Lung microvascular endothelial cell (primary cell): ENCODE measurements around the gene PODN. TPM values are rescaled to one million over a fixed set of nuclear protein-coding genes. Genes with fewer than 3 reads are reported as not detected.

ENCODE experiments used
- DNase-seq, 2 donors: peaks; one replicate each; pipeline versions ENCODE4 v3.0.0 to v3.0.0-alpha.2; 2010; ENCODE audit warnings: low read depth in 2 of 2
- total RNA-seq: library from RNA; depleted of rRNA; stranded (reverse); fragments of >200 nt; gene quantifications from 2 replicates; pipeline ENCODE4 v1.2.1, GENCODE V29; 2014

The PODN gene
- total RNA-seq, 1 donor from 2014 or later, result under 0.01 TPM

DNA sequence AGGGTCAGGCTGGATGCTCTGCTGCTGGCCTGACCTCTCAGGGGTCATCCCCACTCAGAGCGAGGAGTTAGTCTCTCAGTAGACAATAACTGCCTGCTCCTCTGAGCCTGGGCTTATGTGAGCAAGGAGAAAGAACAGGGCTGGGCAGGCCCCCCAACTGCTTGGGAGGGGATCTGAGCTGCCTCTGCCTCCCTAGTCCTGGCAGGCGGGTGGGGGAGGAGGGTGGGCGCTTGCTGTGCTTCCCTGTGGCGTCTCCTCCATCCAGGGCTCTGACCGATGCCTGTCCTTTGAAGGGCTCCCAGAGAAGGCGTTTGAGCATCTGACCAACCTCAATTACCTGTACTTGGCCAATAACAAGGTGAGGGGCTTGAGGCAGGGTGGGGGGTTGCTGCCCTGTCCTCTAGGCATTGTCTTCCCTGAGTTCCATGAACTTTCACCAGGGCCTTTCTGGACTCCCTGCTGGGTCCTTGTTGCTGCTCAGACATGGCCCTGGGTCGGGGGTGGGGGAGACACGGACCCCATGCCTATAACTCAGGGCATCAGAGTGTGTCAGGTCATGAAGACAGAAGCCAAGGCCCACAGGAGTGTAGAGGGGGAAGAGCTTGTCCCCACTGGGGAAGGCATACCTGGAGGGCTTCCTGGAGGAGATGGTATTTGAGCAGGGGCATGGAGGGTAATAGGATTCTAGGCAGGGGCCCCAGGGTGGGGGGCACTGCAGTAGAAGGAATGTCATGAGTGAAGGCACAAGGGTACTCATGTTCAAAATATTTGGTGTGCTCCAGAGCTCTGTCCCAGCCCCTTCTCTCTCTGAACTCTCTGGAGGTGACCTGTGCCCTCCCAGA is 12.5 kb downstream of the PODN start:
- DNase-seq, result no peak

DNA sequence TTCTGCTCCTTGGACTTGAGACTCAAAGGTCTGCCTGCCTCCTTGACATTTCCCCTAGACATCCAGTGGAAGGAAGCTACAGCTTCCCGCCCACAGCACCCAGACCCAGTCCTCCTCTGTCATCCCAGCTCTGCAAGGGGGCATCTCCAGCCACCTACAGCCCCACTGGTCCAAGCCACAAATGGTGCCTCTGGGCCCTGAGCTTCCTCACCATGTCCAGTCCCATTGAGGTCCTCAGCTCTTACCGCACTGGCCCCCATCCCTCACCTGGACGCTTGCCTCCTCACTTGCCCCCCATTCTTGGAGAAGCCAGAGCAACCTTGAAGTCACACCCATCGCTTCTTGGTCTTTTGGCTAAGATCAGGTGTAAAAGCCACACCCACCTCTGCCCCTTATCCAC is 13.2 kb downstream of the PODN start:
- no peak for DNase-seq

DNA sequence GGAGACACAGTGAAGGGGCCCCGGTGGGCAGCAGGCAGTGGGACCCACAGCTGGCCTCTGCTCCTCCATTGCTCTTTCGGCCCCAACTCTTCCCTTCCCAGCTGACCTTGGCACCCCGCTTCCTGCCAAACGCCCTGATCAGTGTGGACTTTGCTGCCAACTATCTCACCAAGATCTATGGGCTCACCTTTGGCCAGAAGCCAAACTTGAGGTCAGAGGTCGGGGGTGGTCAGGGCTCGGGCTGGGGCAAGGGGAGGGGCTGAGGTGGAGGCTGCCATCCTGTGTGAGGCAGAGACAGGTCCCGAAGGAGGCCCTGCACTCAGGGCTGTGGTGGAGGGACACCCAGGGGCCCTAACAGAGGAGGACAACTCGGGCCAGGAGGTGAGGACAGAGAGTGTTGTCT is 13.7 kb downstream of the PODN start:
- no peak for DNase-seq

DNA sequence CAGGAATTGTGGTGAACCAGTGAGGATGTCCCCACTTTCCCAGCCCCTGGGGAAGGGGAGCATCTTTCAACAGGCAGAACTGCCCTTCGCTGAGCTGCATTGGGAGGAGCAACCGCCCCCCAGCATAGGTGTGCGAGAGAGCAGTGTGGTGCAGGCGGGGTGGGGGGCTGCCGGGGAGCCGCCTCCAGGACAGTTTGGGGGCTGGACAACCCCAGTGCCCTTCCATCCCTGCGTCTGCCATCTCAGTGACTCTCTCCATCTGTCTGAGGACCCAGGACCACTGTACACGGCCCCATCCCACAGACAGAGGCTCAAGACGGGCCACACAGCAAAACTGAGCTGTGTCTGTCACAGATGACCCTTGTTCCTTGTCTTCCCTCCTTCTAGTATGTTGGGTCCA is 14.2 kb downstream of the PODN start:
- no peak for DNase-seq

DNA sequence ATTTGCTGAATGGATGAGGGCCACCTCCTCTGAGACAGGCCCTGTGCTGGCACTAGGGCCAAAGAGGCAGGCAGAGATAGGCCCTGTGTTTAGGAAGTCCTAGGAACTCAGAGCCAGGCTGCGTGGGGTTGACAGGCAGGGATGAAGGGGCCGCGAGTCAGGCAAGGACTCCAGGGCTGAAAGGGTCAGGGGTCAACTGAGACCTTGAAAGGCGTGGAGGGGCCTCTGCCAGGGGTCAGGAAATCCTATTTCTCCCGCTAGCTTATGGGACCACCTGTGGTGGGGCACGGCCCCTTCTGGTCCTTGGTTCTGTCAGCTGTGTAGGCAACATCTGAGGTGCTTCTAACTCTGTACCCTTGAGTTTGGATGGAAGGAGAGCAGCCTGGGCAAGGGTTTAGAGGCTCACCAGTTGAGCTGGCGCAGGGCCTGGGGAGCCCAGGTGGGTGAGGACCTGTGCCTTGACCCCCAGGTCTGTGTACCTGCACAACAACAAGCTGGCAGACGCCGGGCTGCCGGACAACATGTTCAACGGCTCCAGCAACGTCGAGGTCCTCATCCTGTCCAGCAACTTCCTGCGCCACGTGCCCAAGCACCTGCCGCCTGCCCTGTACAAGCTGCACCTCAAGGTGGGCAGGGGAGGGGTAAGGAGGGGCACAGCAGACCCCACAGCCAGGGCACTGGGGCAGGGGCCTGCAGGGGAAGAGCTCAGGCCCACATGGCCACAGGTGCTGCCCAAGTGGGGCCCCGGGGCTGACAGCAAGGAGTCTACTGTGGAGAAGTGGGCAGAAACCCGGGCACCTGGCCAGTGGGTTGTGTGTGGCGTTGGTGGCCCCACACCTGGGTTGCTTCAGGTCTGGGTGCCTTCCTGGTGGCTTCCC is 14.9 kb downstream of the PODN start:
- no peak for DNase-seq

DNA sequence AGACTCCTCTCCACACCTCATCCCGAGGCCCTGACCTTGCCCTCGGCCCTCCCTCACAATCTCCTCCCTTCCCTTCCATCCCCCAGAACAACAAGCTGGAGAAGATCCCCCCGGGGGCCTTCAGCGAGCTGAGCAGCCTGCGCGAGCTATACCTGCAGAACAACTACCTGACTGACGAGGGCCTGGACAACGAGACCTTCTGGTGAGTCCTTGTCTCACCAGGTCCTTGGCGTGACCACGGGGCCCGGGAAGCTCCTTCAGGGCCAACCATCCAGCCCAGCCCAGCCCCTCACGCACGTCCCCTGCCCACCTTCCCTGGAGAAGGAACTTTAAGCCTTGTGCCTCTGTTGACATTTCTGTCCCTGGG is 15.6 kb downstream of the PODN start:
- no peak for DNase-seq

DNA sequence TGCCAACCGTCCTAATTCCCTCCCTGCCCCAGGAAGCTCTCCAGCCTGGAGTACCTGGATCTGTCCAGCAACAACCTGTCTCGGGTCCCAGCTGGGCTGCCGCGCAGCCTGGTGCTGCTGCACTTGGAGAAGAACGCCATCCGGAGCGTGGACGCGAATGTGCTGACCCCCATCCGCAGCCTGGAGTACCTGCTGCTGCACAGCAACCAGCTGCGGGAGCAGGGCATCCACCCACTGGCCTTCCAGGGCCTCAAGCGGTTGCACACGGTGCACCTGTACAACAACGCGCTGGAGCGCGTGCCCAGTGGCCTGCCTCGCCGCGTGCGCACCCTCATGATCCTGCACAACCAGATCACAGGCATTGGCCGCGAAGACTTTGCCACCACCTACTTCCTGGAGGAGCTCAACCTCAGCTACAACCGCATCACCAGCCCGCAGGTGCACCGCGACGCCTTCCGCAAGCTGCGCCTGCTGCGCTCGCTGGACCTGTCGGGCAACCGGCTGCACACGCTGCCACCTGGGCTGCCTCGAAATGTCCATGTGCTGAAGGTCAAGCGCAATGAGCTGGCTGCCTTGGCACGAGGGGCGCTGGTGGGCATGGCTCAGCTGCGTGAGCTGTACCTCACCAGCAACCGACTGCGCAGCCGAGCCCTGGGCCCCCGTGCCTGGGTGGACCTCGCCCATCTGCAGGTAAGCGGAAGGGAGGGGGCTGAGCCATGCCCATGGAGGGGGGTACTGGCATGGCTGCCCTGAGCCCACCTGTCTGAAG is 16.5 kb downstream of the PODN start:
- no peak for DNase-seq

DNA sequence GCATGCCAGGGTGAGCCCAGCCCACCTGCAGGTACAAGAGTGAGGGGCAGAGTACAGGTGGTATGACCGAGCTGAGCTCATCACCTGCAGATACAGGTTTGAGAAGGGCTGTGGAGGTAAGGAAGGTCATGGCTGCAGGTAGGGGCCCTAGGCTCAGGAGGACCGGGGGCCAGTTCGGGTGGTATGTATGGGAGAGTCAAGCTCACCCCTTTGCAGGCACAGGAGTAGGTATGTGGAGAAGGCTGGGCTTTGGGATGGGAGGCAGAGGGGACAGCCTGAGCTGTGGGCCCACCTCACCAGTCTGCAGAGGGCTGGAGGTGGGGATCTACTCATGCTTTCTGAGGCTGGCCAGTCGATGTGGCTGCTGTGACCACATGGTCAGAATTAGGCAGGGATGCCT is 17.2 kb downstream of the PODN start:
- no peak for DNase-seq

DNA sequence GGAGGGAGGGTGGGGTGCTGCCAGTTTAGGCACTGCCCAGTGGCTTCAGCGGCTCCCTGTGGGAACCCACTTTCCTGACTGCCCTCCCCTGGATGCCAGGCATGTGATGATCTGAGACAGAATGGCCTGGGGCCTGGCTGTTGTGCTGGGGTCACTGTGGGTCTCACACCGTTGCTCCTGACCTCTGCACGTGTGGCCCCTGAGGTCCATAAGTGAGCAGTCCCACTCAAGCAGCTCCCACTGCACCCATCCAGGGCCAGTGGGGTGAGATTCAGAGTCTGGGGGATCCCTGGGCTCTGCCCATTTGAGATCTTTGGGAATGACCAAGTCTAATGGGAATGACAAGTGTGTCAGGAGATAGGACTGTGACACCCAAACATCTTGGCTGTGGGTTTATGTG is 18.0 kb downstream of the PODN start:
- DNase-seq, result no peak

DNA sequence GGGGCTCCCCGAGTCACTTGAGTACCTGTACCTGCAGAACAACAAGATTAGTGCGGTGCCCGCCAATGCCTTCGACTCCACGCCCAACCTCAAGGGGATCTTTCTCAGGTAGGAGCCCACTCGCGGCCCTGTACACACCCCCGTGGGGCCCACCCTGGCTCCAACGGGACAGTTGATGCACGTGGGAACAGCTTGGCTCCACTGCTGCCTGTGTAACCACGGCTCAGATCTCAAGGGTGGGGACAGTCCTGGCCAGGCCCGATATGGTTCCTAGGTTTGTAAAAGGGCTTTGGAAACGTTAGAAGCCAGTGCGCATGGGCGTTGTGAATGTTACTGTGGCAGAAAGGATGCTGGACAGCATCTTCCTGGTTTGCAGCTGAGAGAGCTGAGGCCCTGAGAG is 18.8 kb downstream of the PODN start:
- DNase-seq, result no peak

DNA sequence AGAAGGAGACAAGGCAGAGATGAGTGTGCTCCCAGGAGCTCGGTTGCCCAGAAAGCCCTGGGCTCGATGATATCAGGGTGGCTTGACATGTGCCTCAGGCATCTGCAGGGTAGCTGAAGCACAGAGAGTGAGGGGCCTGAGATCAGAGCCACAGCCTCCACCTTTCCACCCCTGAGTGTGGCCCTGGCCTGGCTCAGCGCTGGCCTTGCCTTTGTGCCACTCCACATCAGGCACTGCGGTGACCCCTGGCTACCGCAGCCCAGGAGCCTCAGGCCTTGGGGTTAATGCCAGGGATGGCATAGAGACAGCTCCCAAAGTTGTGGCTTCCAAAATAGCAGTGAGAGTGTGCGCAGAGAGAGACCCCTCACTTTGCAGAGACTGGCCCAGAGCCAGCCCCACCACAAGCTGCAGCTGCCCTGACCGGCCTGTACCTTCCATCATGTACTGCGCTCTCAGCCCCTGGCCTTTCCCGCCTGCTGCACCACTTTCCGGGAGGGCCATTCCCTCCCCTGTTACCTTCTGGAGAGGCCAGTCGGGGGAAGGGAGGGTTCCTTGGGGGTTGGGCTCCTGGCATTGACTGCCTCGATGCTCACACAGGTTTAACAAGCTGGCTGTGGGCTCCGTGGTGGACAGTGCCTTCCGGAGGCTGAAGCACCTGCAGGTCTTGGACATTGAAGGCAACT is 19.5 kb downstream of the PODN start:
- DNase-seq, result no peak

DNA sequence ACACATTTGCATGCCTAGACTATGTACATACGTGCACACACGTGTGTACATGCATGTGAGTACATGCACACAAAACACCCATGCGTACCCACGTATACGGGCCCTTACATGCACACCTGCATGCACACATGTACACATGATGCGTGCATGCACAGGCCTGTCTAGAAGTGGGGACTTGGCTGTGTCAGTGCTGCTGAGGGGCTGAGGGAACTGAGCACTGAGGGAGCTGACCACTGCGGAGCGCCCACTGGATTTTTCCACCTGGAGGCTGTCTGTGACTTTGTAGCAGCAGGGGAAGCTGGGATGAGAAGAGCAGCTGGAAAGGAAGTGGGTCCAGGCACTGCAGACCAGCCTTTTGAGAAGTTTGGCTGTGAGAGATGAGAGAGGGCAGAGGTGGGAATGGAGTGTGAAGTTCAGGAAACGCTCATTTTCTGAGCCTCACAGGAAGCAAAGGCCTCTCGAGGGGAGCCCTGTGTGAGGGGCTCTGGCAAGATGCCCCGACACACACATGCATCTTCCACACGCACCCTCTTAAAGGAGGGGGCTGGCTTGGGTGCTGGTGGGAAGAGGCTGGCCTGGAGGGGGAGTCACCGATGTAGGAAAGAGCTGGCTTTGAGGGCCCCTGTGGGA is 20.9 kb downstream of the PODN start:
- DNase-seq, result no peak

DNA sequence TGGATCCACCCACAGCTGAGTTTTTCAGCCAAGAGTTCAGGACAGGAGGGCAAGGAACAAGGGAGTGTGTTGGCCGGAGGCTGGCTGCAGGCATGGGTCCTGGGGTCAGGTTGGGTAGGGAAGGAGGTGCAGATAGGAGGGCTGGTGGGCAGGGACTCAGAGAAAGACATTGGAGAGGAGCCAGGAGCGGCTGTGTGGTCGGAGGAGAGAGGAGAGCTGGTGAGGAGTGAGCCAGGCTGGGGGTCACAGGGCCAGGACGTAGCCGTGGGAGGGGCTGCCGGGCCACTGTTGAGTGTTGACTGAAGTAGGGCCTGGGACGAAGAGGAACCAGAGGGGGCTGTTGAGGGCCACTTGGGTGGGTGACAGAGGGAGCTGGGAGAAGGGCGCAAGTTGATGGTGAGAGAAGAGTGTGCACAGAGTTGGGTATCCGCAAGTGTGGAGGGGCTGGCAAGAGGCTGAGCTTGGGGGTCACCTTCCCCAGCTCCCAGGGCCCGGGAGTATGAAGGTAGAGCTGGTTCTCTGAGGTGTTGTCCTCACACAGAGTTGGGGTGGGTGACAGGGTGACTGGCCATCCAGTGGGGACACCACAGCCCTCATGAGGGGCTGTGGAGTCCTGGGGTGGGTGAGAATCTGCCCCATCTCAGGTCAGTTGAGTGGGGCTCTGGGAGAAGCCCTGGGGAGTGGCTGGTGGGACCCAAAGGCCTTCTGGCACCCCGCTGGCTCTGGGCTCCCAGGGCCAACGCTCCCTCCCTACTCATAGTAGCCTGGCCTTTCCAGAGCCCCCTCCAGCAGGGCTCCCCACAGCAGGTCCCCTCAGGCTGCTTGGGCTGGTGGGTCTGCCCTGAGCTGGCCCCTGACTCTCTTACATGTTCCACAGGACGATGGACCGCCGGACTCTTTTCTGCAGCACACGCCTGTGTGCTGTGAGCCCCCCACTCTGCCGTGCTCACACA is 21.9 kb downstream of the PODN start:
- DNase-seq, result no peak

DNA sequence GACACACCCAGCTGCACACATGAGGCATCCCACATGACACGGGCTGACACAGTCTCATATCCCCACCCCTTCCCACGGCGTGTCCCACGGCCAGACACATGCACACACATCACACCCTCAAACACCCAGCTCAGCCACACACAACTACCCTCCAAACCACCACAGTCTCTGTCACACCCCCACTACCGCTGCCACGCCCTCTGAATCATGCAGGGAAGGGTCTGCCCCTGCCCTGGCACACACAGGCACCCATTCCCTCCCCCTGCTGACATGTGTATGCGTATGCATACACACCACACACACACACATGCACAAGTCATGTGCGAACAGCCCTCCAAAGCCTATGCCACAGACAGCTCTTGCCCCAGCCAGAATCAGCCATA is 22.6 kb downstream of the PODN start:
- no peak for DNase-seq

DNA sequence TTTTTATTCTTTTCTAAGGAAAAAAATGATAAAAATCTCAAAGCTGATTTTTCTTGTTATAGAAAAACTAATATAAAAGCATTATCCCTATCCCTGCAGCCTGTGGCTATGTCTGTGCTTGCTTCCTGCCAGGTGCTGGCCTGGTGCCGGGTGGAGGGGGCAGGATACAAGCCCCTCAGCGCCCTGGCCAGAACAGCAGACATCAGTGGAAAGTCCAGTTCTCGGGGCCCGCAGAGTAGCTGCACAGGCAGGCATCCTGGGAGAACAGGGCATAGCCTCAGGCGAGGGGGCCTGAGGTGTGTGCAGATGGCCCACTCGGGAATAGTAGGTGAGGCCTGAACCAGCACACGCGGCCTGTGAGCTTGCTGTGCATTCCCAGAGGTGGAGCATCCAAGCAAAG is 23.4 kb downstream of the PODN start:
- no peak for DNase-seq

DNA sequence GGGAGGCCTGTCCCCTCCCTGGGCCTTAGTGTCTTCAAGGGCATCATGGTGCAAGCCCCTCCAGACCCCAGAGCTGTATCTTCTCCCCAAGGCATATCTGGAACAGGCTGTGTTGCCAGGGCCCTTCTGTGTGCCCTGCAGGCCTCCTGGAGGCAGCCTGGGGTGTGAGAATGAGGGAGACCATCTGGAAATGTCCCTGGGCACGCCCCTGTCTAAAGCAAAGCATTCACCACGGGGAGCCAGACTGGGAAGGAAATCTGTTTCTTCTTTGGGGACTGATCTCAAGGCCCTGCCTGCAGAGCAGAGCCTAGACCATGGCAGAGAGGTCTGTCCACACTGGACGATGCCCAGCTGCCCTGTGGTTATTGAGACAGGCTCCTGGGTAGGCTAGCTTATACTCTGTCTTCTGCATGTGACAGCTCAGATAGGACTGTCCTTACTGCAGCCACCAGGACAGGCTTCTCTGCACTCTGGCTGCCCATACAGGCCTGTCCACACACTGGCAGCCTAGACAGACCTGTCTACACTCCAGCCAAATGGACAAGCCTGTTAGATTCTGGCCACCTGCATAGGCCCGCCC is 24.6 kb downstream of the PODN start:
- DNase-seq, result no peak

DNA sequence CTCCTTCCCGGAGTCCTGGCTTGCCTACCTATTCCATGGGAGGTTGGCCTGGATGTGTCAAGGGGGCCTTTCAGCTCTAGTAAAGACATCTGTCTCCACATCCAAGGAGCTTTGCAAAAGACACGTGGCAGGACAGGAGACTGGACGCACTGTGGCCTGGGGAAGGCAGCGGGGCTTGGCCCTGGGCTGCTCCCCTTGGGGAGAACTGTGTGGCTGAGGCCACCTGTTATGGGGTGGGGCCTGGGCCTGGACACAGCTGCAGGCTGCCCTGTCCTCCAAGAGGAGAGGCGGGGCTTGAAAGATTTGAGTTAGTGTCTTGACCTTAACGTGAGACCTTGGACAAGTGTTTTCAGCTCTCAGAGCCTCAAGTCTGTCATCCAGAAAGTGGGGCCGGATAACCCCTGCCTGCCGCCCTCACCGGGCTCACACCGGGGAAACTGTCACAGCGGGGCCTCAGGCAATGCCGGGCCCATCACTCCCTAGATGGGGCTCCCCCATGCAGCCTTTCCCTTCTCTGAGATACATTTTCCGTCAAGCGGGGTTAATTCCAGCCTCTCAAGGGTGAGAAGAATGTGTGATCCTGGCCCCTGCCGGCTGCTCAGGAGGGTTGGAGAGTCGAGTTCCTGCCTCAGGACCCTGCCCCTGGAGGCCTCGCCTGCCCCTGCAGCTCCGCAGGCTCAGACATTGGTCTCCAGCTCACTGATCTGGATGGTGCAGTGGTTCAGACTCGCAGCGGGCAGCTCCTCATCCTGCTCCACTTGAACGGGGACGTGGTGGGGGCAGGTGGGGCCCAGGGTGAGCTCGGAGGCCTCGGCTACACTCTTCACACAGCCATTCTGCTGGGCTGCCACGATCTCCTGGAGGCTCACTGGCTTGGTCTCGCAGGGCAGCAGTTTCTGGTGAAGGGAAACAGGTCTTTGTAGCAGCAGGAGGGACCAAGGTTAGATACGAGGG is 25.6 kb downstream of the PODN start:
- no peak for DNase-seq

DNA sequence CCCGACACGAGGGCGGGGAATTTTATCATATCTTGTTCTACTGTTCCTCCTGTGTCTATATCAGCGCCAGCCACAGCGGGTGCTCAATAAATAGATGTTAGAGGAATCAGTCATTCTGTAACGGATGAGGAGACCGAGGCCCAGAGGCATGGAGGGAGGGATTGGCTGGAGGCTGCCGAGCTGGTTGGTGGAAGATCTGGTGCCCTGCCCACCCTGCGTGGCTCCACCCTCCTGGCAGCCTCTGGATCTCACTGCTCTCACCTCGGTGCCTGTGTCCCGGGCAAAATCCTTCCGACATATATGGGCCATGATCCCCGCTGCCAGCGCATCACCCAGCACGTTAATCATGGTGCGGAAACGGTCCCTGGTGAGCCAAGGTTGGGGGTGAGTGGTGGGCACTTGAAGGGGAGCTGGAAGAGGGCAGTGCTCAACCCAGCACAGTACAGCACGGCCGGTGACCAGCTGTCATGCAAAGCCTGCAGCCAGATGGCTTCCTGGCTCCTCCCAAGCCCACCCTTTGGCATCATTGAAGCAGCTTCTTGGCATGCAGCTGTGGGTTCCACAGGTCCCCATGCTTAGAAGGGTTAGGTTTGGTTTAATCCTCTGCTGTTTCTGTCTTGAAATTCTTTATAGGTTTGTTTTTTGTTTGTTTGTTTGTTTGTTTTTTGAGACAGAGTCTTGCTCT is 26.7 kb downstream of the PODN start:
- DNase-seq, result no peak
